Neural cell (in vitro differentiated cells): ENCODE data around the gene ATP13A3. TPM values are rescaled to one million over a fixed set of nuclear protein-coding genes. Genes with fewer than 3 reads are reported as not detected.

Experiments used
- H2AFZ ChIP-seq: fragments of 200-600, 300-800 bp; sonication (generic), shearing (Covaris generic); 2 replicates; pipeline ENCODE4 v1.6.0; 2014; ENCODE audit warnings: low read depth, mild to moderate bottlenecking, antibody characterized with exemption, low read length, moderate library complexity
- H3F3A ChIP-seq: fragments of 200-600 bp; shearing (Covaris generic); 2 replicates; pipeline ENCODE4 v1.6.1; 2016; ENCODE audit warnings: mild to moderate bottlenecking, moderate library complexity, mixed read lengths, antibody characterized with exemption, low read length; ENCODE audit not compliant: insufficient read depth, poor library complexity, severe bottlenecking
- H3K27ac ChIP-seq: fragments of 200-600, 300-800 bp; sonication (generic), shearing (Covaris generic); 2 replicates; pipeline ENCODE4 v1.5.1; 2014; ENCODE audit warnings: mild to moderate bottlenecking, low read length, moderate library complexity
- H3K27me3 ChIP-seq: fragments of 300-800, 200-600 bp; sonication (generic), shearing (Covaris generic); 2 replicates; pipeline ENCODE4 v1.6.0; 2014; ENCODE audit warnings: mild to moderate bottlenecking, low read depth, low read length, moderate library complexity; ENCODE audit not compliant: insufficient read depth
- H3K36me3 ChIP-seq: fragments of 300-800, 200-600 bp; sonication (generic), shearing (Covaris generic); 2 replicates; pipeline ENCODE4 v1.5.1; 2014; ENCODE audit warnings: mild to moderate bottlenecking, antibody characterized with exemption, low read length, moderate library complexity; ENCODE audit not compliant: insufficient read depth
- H3K4me2 ChIP-seq: fragments of 300-800, 200-600 bp; sonication (generic), shearing (Covaris generic); 2 replicates; pipeline ENCODE4 v1.6.0; 2014; ENCODE audit warnings: mild to moderate bottlenecking, low read length
- H3K4me3 ChIP-seq: fragments of 300-800, 200-600 bp; sonication (generic), shearing (Covaris generic); 2 replicates; pipeline ENCODE4 v1.5.1; 2014; ENCODE audit warnings: mild to moderate bottlenecking, low read length, moderate library complexity
- H3K79me2 ChIP-seq: fragments of 200-600 bp; shearing (Covaris generic); replicated peaks from 2 replicates; pipeline ENCODE4 v1.6.0; 2014; ENCODE audit warnings: mild to moderate bottlenecking, low read length, moderate library complexity; ENCODE audit not compliant: insufficient read depth
- H3K9ac ChIP-seq: fragments of 300-800, 200-600 bp; sonication (generic), shearing (Covaris generic); 2 replicates; pipeline ENCODE4 v1.6.1; 2016; ENCODE audit warnings: mild to moderate bottlenecking, low read length, mixed read lengths
- H3K9me2 ChIP-seq: fragments of 200-600 bp; shearing (Covaris generic); 2 replicates; pipeline ENCODE4 v1.6.1; 2016; ENCODE audit warnings: mild to moderate bottlenecking, low read length, mixed read lengths; ENCODE audit not compliant: insufficient read depth
- H3K9me3 ChIP-seq: fragments of 200-600, 300-800 bp; sonication (generic), shearing (Covaris generic); 2 replicates; pipeline ENCODE4 v1.6.1; 2016; ENCODE audit warnings: mild to moderate bottlenecking, mixed run types, low read length, moderate library complexity, mixed read lengths
- H4K20me1 ChIP-seq: fragments of 200-600 bp; shearing (Covaris generic); 2 replicates; pipeline ENCODE4 v1.6.1; 2016; ENCODE audit warnings: mild to moderate bottlenecking, mixed run types; ENCODE audit not compliant: insufficient read depth
- EP300 ChIP-seq: fragments of 450-650 bp; conservative IDR thresholded peaks from 2 replicates; pipeline ENCODE4 v1.6.1; 2014; ENCODE audit warnings: antibody characterized with exemption, mild to moderate bottlenecking, moderate library complexity; ENCODE audit not compliant: poor library complexity, severe bottlenecking
- EZH2 ChIP-seq: fragments of 200-600, 300-800 bp; shearing (Covaris generic), sonication (generic); IDR thresholded peaks from 2 replicates; pipeline ENCODE4 v1.6.1; 2014; ENCODE audit warnings: antibody characterized with exemption, low read length, borderline replicate concordance, mild to moderate bottlenecking; ENCODE audit not compliant: insufficient read depth, poor library complexity, severe bottlenecking
- MXI1 ChIP-seq: fragments of 450-650 bp; conservative IDR thresholded peaks from 2 replicates; pipeline ENCODE4 v1.6.1; 2014; ENCODE audit warnings: antibody characterized with exemption, mild to moderate bottlenecking; ENCODE audit not compliant: poor library complexity, severe bottlenecking
- POLR2AphosphoS5 ChIP-seq: IDR thresholded peaks from 2 replicates; pipeline ENCODE4 v1.6.1; 2012
- RAD21 ChIP-seq: fragments of 450-650 bp; conservative IDR thresholded peaks from 2 replicates; pipeline ENCODE4 v1.6.1; 2014; ENCODE audit warnings: antibody characterized with exemption, mild to moderate bottlenecking, moderate library complexity
- SMC3 ChIP-seq: fragments of 450-650 bp; conservative IDR thresholded peaks from 2 replicates; pipeline ENCODE4 v1.6.1; 2014; ENCODE audit warnings: antibody characterized with exemption, mild to moderate bottlenecking, moderate library complexity; ENCODE audit not compliant: poor library complexity
- TAF1 ChIP-seq: IDR thresholded peaks from 2 replicates; pipeline ENCODE4 v1.6.1; 2012; ENCODE audit warnings: low read depth
- polyA plus RNA-seq: library from polyadenylated mRNA; depleted of rRNA; stranded (reverse); fragments of >200 nt; gene quantifications from 2 replicates; pipeline ENCODE4 v1.2.3, GENCODE V29; 2014
- TF ChIP-seq, protein P1 (sequence below): IDR thresholded peaks from 2 replicates; pipeline ENCODE4 v1.6.1; 2012; ENCODE audit warnings: borderline replicate concordance
- TF ChIP-seq, protein P2 (sequence below): fragments of 450-650 bp; IDR thresholded peaks from 2 replicates; pipeline ENCODE4 v1.5.1; 2014; ENCODE audit warnings: antibody characterized with exemption, mild to moderate bottlenecking, moderate library complexity; ENCODE audit not compliant: poor library complexity, severe bottlenecking

ATP13A3 gene
- polyA plus RNA-seq, 1 donor from 2014 or later: 64.7 TPM

DNA sequence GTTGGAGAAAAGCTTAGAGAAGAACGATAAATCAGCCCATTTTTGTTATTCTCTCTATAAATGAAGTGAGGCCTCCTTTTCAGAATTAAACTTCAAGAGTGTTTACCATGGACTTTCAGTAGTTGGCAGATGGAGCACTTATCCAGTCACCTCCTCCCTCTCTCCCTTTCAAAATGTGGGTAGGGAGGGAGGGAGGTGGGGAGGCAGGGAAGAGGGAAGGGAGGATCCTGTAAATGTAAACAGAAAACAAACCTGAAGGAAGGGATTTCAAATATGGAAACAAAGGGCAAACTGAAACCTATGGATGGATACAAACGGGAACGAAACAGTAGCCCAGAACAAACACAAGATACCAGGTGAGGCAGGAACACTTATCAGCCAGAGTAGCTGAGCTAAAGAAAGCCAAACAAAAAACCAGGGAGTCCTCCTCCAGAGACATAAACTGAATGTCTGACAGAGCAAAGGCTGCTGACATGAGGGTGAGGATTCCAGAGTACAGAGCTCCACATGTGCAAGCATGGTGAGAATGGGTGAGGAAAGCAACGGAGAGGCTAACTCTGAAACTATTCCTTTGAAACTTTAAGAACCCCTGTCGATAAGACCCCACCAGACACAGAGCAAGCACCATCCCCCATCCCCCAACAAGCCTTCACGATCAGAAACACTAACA lies 46.8 kb downstream of the ATP13A3 start:
- H3K79me2 ChIP-seq: no peaks in the 10 kb centered on the region
- H4K20me1 ChIP-seq: no peaks in the 10 kb centered on the region
- no peaks in the 10 kb centered on the region for H3K9me2 ChIP-seq
- H3K4me3 ChIP-seq: no peak overlapping the region
- peaks cover 3% of the 10 kb centered on the region for H3K36me3 ChIP-seq
- no peak overlapping the region for H3K4me2 ChIP-seq
- H3K9me3 ChIP-seq: no peaks in the 10 kb centered on the region
- no peak overlapping the region for H3K9ac ChIP-seq
- TF ChIP-seq RAD21: no peak
- TF ChIP-seq MXI1: no peak
- no peak for TF ChIP-seq TAF1
- TF ChIP-seq, protein P1, sequence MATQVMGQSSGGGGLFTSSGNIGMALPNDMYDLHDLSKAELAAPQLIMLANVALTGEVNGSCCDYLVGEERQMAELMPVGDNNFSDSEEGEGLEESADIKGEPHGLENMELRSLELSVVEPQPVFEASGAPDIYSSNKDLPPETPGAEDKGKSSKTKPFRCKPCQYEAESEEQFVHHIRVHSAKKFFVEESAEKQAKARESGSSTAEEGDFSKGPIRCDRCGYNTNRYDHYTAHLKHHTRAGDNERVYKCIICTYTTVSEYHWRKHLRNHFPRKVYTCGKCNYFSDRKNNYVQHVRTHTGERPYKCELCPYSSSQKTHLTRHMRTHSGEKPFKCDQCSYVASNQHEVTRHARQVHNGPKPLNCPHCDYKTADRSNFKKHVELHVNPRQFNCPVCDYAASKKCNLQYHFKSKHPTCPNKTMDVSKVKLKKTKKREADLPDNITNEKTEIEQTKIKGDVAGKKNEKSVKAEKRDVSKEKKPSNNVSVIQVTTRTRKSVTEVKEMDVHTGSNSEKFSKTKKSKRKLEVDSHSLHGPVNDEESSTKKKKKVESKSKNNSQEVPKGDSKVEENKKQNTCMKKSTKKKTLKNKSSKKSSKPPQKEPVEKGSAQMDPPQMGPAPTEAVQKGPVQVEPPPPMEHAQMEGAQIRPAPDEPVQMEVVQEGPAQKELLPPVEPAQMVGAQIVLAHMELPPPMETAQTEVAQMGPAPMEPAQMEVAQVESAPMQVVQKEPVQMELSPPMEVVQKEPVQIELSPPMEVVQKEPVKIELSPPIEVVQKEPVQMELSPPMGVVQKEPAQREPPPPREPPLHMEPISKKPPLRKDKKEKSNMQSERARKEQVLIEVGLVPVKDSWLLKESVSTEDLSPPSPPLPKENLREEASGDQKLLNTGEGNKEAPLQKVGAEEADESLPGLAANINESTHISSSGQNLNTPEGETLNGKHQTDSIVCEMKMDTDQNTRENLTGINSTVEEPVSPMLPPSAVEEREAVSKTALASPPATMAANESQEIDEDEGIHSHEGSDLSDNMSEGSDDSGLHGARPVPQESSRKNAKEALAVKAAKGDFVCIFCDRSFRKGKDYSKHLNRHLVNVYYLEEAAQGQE: no peak
- TF ChIP-seq POLR2AphosphoS5: no peak
- no peak for TF ChIP-seq EP300
- TF ChIP-seq EZH2: no peak
- TF ChIP-seq, protein P2, sequence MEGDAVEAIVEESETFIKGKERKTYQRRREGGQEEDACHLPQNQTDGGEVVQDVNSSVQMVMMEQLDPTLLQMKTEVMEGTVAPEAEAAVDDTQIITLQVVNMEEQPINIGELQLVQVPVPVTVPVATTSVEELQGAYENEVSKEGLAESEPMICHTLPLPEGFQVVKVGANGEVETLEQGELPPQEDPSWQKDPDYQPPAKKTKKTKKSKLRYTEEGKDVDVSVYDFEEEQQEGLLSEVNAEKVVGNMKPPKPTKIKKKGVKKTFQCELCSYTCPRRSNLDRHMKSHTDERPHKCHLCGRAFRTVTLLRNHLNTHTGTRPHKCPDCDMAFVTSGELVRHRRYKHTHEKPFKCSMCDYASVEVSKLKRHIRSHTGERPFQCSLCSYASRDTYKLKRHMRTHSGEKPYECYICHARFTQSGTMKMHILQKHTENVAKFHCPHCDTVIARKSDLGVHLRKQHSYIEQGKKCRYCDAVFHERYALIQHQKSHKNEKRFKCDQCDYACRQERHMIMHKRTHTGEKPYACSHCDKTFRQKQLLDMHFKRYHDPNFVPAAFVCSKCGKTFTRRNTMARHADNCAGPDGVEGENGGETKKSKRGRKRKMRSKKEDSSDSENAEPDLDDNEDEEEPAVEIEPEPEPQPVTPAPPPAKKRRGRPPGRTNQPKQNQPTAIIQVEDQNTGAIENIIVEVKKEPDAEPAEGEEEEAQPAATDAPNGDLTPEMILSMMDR: no peak
- no peak for TF ChIP-seq SMC3
- no peak overlapping the region for H3K27ac ChIP-seq
- H3K27me3 ChIP-seq: no peaks in the 10 kb centered on the region
- H2AFZ ChIP-seq: no peak overlapping the region
- H3F3A ChIP-seq: no peaks in the 10 kb centered on the region

DNA sequence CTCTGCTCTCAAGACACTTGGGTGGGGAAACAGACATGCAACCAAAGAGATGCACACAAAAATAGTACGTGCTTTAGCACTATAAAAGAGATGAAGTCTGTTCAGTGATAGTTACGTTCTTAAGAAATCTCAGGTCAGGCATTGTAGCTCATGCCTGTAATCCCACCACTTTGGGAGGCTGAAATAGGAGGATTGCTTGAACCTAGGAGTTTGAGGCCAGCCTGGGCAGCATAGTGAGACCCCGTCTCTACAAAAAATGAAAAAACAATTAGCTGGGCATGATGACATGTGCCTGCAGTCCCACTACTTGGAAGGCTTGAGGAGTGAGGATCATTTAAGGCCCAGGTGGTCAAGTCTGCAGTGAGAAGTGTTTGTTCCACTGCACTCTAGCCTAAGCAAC lies 52.3 kb downstream of the ATP13A3 start:
- Histone ChIP-seq H3K4me3 (no peak overlapping the region), H2AFZ (no peak overlapping the region), H3K9me3 (no peaks in the 10 kb centered on the region), H3K27me3 (no peaks in the 10 kb centered on the region), H3K9ac (no peak overlapping the region), H3F3A (no peaks in the 10 kb centered on the region), H3K27ac (no peak overlapping the region), H4K20me1 (no peaks in the 10 kb centered on the region), H3K36me3 (peaks cover 11% of the 10 kb centered on the region), H3K4me2 (no peak overlapping the region), H3K9me2 (no peaks in the 10 kb centered on the region), H3K79me2 (no peaks in the 10 kb centered on the region)
- TF ChIP-seq, protein P2: no peak
- TF ChIP-seq POLR2AphosphoS5 (no peak), MXI1 (no peak), SMC3 (no peak), EP300 (no peak), TAF1 (no peak), RAD21 (no peak)
- TF ChIP-seq, protein P1: no peak
